ENCODE results near the gene DOK4. TPM values are rescaled to one million over a fixed set of nuclear protein-coding genes. Genes with fewer than 3 reads are reported as not detected.

The DOK4 gene
- total RNA-seq, 1 experiment from 2014 or later, result 13.1 TPM

DNA sequence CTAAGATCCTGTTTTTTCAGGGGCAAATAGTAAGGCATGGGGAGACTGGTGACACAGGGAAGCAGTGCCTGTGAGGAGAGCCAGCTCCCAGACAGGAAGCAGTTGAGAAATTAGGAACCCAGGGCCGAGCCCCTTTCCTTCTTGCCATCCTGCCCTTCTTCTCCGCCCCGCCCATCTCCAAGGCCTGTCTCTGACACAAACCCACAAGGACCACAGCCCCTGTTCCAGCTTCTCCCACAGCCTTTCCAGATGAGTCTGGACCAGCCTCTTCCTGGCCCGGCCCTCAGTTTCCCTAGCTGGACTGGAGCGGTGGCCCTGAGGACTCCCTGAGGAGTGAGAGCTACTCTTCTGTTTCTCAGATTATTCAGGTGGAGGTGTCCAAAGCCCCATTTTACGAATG, 40.2 kb upstream of the DOK4 start:
- peaks cover 39% of the 10 kb centered on the region for H3K27me3 Mint-ChIP-seq (ENCODE audit: low read depth)

More for the DNA sequence above, 40.2 kb upstream of the DOK4 start:
- Histone ChIP-seq H2BK20ac (ENCODE audit: low read depth, low read length, poor library complexity, severe bottlenecking) (no peak overlapping the region), H4K5ac (ENCODE audit: insufficient read length, low read depth, low read length) (no peak overlapping the region), H2BK120ac (ENCODE audit: low read depth, low read length, poor library complexity, severe bottlenecking) (no peak overlapping the region), H3K27me3 (ENCODE audit: insufficient read depth, low read length) (no peaks in the 10 kb centered on the region; the same call in 1 of the 2 replicates), H3K9me3 (ENCODE audit: control insufficient read depth, low read depth, low read length) (no peaks in the 10 kb centered on the region), H2BK5ac (ENCODE audit: insufficient read length, low read length) (no peak overlapping the region), H3K14ac (ENCODE audit: insufficient read depth, low read length) (no peak overlapping the region), H3T11ph (ENCODE audit: low read length) (no peak overlapping the region), H3K18ac (ENCODE audit: insufficient read length, low read depth, low read length) (no peak overlapping the region), H3K23me2 (ENCODE audit: insufficient read length, low read depth, low read length, poor library complexity, severe bottlenecking) (peaks cover 9% of the 10 kb centered on the region), H3K4me1 (ENCODE audit: insufficient read depth, low read length) (no peaks in the 10 kb centered on the region; the same call in 1 of the 2 replicates), H3K27ac (ENCODE audit: insufficient read length, low read depth, low read length) (no peak overlapping the region), H4K8ac (replicated peaks; ENCODE audit: insufficient read length, low read depth, low read length) (no peak overlapping the region), H2BK12ac (ENCODE audit: insufficient read length, low read depth, low read length) (no peak overlapping the region), H2AK5ac (ENCODE audit: insufficient read length, low read length) (no peak overlapping the region), H3K4ac (ENCODE audit: low read depth, low read length) (no peak overlapping the region), H4K20me1 (ENCODE audit: control insufficient read depth, insufficient read depth, insufficient read length) (peaks cover 3% of the 10 kb centered on the region), H3K79me1 (ENCODE audit: insufficient read depth, low read depth, low read length, poor library complexity, severe bottlenecking) (no peaks in the 10 kb centered on the region), H3K4me2 (ENCODE audit: insufficient read depth, insufficient read length, low read length) (no peak overlapping the region), H3K79me2 (ENCODE audit: insufficient read depth, low read length) (no peaks in the 10 kb centered on the region), H3K56ac (ENCODE audit: insufficient read length, low read depth, low read length) (no peak overlapping the region), H3K9ac (ENCODE audit: extremely low read depth, insufficient read length, low read length) (no peak overlapping the region), H2BK15ac (ENCODE audit: low read depth, low read length) (no peak overlapping the region), H3K23ac (ENCODE audit: insufficient read length, low read depth, low read length) (no peak overlapping the region), H4K91ac (ENCODE audit: insufficient read length, low read depth, low read length) (no peak overlapping the region), H2AFZ (ENCODE audit: low read length) (no peak overlapping the region)
- no peak for DNase-seq
- Mint-ChIP-seq H3K36me3 (ENCODE audit: insufficient read depth in 1 of 3, low read depth in 3 of 3) (peaks cover 9 to 16% (median 15%) of the 10 kb centered on the region in 3 experiments; a peak in 6 of 7 replicates), H3K9me3 (no peaks in the 10 kb centered on the region), H3K27ac (no peak overlapping the region), H3K4me3 (no peak overlapping the region), H3K4me1 (peaks cover 28 to 35% of the 10 kb centered on the region in 2 experiments)
- TF ChIP-seq, protein P1, sequence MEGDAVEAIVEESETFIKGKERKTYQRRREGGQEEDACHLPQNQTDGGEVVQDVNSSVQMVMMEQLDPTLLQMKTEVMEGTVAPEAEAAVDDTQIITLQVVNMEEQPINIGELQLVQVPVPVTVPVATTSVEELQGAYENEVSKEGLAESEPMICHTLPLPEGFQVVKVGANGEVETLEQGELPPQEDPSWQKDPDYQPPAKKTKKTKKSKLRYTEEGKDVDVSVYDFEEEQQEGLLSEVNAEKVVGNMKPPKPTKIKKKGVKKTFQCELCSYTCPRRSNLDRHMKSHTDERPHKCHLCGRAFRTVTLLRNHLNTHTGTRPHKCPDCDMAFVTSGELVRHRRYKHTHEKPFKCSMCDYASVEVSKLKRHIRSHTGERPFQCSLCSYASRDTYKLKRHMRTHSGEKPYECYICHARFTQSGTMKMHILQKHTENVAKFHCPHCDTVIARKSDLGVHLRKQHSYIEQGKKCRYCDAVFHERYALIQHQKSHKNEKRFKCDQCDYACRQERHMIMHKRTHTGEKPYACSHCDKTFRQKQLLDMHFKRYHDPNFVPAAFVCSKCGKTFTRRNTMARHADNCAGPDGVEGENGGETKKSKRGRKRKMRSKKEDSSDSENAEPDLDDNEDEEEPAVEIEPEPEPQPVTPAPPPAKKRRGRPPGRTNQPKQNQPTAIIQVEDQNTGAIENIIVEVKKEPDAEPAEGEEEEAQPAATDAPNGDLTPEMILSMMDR (conservative IDR thresholded peaks at IDR 0.05), result no peak
- no CpG with 5 or more reads among the region's 6 CpGs for WGBS (ENCODE audit: extremely low coverage, insufficient read length, low lambda C conversion rate)

All from H9 (cell line).